Erythroblast (primary cell): ENCODE results near the gene FBXL17.

Experiments used
- GATA1 ChIP-seq: IDR thresholded peaks from 2 replicates; pipeline ENCODE4 v1.6.1; 2011; ENCODE audit warnings: low read depth, mild to moderate bottlenecking, control low read depth, low read length, moderate library complexity
- POLR2A ChIP-seq: IDR thresholded peaks from 2 replicates; pipeline ENCODE4 v1.6.1; 2011; ENCODE audit warnings: mild to moderate bottlenecking, low read length

DNA sequence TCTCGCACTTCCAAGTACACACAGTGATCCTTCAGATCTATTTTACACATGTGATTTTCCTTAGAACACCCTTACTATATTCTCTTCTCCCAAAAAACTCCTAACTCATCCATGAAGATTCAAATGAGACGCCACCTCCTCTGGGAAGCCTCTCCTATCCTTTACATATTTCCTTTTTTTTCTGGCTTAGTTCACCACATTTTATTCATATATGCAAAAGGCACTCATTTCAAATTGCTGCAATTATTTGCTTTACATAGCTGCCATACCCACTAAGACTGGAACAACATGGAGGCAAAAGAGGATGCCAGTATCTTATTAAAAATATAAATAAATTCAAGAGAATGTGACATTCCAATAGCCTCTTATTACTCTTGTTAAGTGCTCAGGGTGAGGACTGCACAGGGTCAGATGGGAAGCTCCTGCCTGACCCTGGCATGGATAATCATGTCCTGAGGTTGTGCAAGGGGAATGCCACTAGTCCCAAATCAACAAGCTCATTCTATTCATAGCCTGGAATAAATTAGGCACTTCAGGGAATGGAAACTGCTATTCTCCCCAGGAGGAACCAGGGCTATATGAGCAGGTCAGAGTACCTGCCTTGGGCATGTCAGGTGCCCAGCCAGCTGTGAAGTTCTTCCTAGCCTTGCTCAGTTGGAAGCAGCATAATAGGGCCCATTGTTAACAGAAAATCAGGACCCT, 262.9 kb downstream of the FBXL17 start:
- TF ChIP-seq POLR2A (no peak), GATA1 (no peak)
